Tibial nerve (tissue), 4 donors: ENCODE data around the gene KIR2DL4. TPM values are rescaled to one million over a fixed set of nuclear protein-coding genes. Genes with fewer than 3 reads are reported as not detected.
"Not testable (repeated sequence)": the region's sequence is repeated elsewhere in the genome, so short reads cannot be mapped to it uniquely, and the experiment has no call there.

Source experiments
- DNase-seq, 2 donors: peaks; one replicate each; pipeline ENCODE4 v3.0.0-alpha.2; 2019; ENCODE audit warnings: low spot score in 2 of 2
- H3K27ac ChIP-seq, 4 donors: fragments of 200-600 bp; sonication (generic) in 3 of 4; one replicate each; pipeline ENCODE4 v1.5.1; 2017 to 2019; ENCODE audit warnings: mild to moderate bottlenecking in 1 of 4
- H3K27me3 ChIP-seq, 2 donors: fragments of 200-600 bp; sonication (generic) in 1 of 2; one replicate each; pipeline versions ENCODE4 v1.5.1 to v1.6.0; 2017 to 2019
- H3K36me3 ChIP-seq, 3 donors: fragments of 200-600 bp; sonication (generic); one replicate each; pipeline ENCODE4 v1.5.1; 2018 to 2019
- H3K4me1 ChIP-seq, 4 donors: fragments of 200-600 bp; sonication (generic) in 3 of 4; one replicate each; pipeline ENCODE4 v1.5.1; 2017 to 2019
- H3K4me3 ChIP-seq, 4 donors: fragments of 200-600 bp; sonication (generic) in 3 of 4; one replicate each; pipeline ENCODE4 v1.5.1; 2017 to 2019; ENCODE audit warnings: mild to moderate bottlenecking in 1 of 4, moderate library complexity in 1 of 4
- H3K9me3 ChIP-seq, 4 donors: fragments of 200-600 bp; sonication (generic) in 3 of 4; one replicate each; pipeline ENCODE4 v1.5.1; 2017 to 2019
- CTCF ChIP-seq, 5 experiments: fragments of 200-600 bp in 3 of 5; fragments of 450-650 bp in 2 of 5; sonication (generic) in 3 of 5; IDR thresholded peaks; one replicate each; pipeline ENCODE4 v1.5.1; 2016 to 2019; ENCODE audit warnings: antibody characterized with exemption in 5 of 5, mild to moderate bottlenecking in 3 of 5, moderate library complexity in 2 of 5
- EP300 ChIP-seq, 2 donors: sonication (generic); formaldehyde crosslinking; IDR thresholded peaks; one replicate each; pipeline ENCODE4 v1.6.1; 2017; ENCODE audit warnings: antibody characterized with exemption in 2 of 2, mild to moderate bottlenecking in 1 of 2
- POLR2A ChIP-seq, 2 donors: fragments of 450-650 bp; IDR thresholded peaks; one replicate each; pipeline ENCODE4 v1.6.1; 2017; ENCODE audit warnings: antibody characterized with exemption in 2 of 2, mild to moderate bottlenecking in 2 of 2, moderate library complexity in 2 of 2
- WGBS, 2 donors: methylation state at CpG; one replicate each; pipeline ENCODE4 v1.1.5; 2018; 5-methylcytosine and 5-hydroxymethylcytosine counted together
- total RNA-seq, 4 donors: library from RNA; depleted of rRNA; stranded (reverse); fragments of >200 nt; gene quantifications; one replicate each; pipeline ENCODE4 v1.1.0, GENCODE V29; 2016

KIR2DL4 gene
- total RNA-seq, 4 donors from 2014 or later = not detected

GRCh38 chr19:54777851-54778250 is 25.6 kb upstream of the KIR2DL4 start:
- 59 to 62% methylated on average over 4 of the region's 4 CpGs for WGBS, 2 donors
- not testable (repeated sequence) for H3K4me1 ChIP-seq, H3K27ac ChIP-seq, DNase-seq, H3K4me3 ChIP-seq, H3K36me3 ChIP-seq, H3K27me3 ChIP-seq, H3K9me3 ChIP-seq

- H3K9me3 ChIP-seq, H3K4me1 ChIP-seq, DNase-seq, H3K36me3 ChIP-seq, H3K27ac ChIP-seq, H3K4me3 ChIP-seq, H3K27me3 ChIP-seq: not testable (repeated sequence)
- WGBS, 2 donors = 64 to 72% methylated on average over 7 of the region's 7 CpGs
Measured at GRCh38 chr19:54778896-54779295, 24.5 kb upstream of the KIR2DL4 start.

DNA sequence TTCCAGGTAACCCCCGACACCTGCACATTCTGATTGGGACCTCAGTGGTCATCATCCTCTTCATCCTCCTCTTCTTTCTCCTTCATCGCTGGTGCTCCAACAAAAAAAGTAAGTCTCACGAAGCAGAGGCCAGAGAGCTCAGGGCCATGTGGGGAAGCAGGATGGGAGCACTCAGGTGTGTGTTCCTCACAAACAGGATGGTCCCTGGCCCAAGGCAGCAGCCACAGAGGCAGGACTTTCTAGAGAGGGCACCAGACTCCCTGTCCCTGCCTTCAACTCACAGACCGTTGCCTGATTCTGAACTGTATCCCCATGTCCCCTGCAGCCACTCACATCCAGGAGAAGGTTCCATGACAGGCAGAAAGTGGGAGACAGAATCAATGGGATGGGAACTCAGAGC is 20.5 kb upstream of the KIR2DL4 start:
- DNase-seq, H3K36me3 ChIP-seq, H3K27me3 ChIP-seq, H3K4me1 ChIP-seq, H3K4me3 ChIP-seq, H3K9me3 ChIP-seq, H3K27ac ChIP-seq: not testable (repeated sequence)
- 63 to 72% methylated on average over 4 of the region's 4 CpGs for WGBS, 2 donors

GRCh38 chr19:54786091-54786723 is 17.2 kb upstream of the KIR2DL4 start:
- H3K4me1 ChIP-seq, H3K36me3 ChIP-seq, H3K4me3 ChIP-seq, H3K27ac ChIP-seq, H3K27me3 ChIP-seq, DNase-seq, H3K9me3 ChIP-seq: not testable (repeated sequence)
- 87 to 90% methylated on average over 12 to 24 of the region's 24 CpGs for WGBS, 2 donors

DNA sequence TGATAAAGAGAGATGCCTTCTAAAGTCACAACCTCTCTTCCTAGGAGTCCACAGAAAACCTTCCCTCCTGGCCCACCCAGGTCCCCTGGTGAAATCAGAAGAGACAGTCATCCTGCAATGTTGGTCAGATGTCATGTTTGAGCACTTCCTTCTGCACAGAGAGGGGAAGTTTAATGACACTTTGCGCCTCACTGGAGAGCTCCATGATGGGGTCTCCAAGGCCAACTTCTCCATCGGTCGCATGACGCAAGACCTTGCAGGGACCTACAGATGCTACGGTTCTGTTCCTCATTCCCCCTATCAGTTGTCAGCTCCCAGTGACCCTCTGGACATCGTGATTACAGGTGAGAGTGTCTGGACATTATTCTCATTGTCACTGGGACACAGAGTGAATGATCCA is 15.3 kb upstream of the KIR2DL4 start:
- not testable (repeated sequence) for H3K36me3 ChIP-seq, H3K4me3 ChIP-seq, H3K4me1 ChIP-seq, H3K9me3 ChIP-seq, H3K27ac ChIP-seq, H3K27me3 ChIP-seq, DNase-seq
- 76 to 78% methylated on average over 6 of the region's 6 CpGs for WGBS, 2 donors

DNA sequence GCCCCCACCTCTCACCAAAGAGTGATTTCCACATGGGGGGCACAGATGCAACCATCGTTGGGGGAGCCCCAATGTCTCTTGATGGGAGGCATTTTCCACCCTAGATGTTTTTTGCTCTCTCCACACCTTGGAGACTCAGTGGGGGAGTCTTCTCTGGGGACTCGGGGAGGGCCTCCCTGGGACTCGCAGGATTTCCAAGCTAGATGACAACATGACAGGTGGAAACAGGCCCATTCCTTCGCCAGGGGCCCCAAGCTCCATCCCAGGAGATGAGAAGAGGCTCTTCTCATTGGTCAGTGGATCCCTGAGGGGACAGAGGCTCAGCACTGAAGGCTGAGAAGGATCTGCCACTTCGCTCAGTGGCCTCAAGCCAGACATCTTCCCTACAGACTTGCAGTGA is 12.7 kb upstream of the KIR2DL4 start:
- H3K4me1 ChIP-seq = no peaks in the 10 kb centered on the region
- TF ChIP-seq EP300 (IDR thresholded peaks at IDR 0.05) = no peak
- TF ChIP-seq POLR2A (IDR thresholded peaks at IDR 0.05) = no peak
- TF ChIP-seq CTCF (IDR thresholded peaks at IDR 0.05) = no peak
- 62 to 70% methylated on average over 5 of the region's 5 CpGs for WGBS, 2 donors
- DNase-seq = no peak
- H3K27ac ChIP-seq = no peak overlapping the region
- H3K4me3 ChIP-seq = no peak overlapping the region
- no peaks in the 10 kb centered on the region for H3K27me3 ChIP-seq
- H3K36me3 ChIP-seq = no peaks in the 10 kb centered on the region
- H3K9me3 ChIP-seq = peaks cover 0 to 5% (median 0%) of the 10 kb centered on the region in 4 donors

GRCh38 chr19:54791476-54791875 is 11.9 kb upstream of the KIR2DL4 start:
- no peak overlapping the region for H3K4me3 ChIP-seq
- H3K4me1 ChIP-seq = no peaks in the 10 kb centered on the region
- 75 to 87% methylated on average over 6 of the region's 6 CpGs for WGBS, 2 donors
- no peaks in the 10 kb centered on the region for H3K36me3 ChIP-seq
- H3K9me3 ChIP-seq = peaks cover 0 to 5% (median 0%) of the 10 kb centered on the region in 4 donors
- DNase-seq = no peak
- TF ChIP-seq POLR2A (IDR thresholded peaks at IDR 0.05) = no peak
- TF ChIP-seq CTCF (IDR thresholded peaks at IDR 0.05) = no peak
- TF ChIP-seq EP300 (IDR thresholded peaks at IDR 0.05) = no peak
- H3K27me3 ChIP-seq = no peaks in the 10 kb centered on the region
- H3K27ac ChIP-seq = no peak overlapping the region

- DNase-seq = no peak
Measured at GRCh38 chr19:54792814-54793213, 10.6 kb upstream of the KIR2DL4 start.

More at GRCh38 chr19:54792814-54793213, 10.6 kb upstream of the KIR2DL4 start:
- no peak for TF ChIP-seq CTCF (IDR thresholded peaks at IDR 0.05)
- TF ChIP-seq EP300 (IDR thresholded peaks at IDR 0.05) = no peak
- no peak for TF ChIP-seq POLR2A (IDR thresholded peaks at IDR 0.05)
- Histone ChIP-seq H3K4me1 (no peaks in the 10 kb centered on the region), H3K27ac (no peak overlapping the region), H3K4me3 (peak overlapping the region in 2 of 4 donors; percentile 10 to 26), H3K27me3 (no peaks in the 10 kb centered on the region), H3K36me3 (no peaks in the 10 kb centered on the region), H3K9me3 (no peaks in the 10 kb centered on the region)
- WGBS, 2 donors = 61 to 63% methylated on average over 8 of the region's 8 CpGs
